GM20431 (cell line): ENCODE results near the gene PDCL3.

Source experiments
- in situ Hi-C: fragments of 300-500 bp; cut with MseI, MboI; formaldehyde crosslinking; loops from one replicate; pipeline ENCODE4 v1.15.0; 2020; ENCODE audit warnings: low sequenced_read_pairs; ENCODE audit not compliant: unreplicated experiment

PDCL3 gene

GRCh38 chr2:100562613-100563406 lies at the start of gene PDCL3:
Gene PDCL3, plus strand, starts transcription at chr2:100562993. Its CDS starts 75 bp downstream, at chr2:100563068.
- in situ Hi-C loops: no loop called here

GRCh38 chr2:100513650-100514049 lies 49.1 kb upstream of the PDCL3 start:
- in situ Hi-C loops: no loop called here

- in situ Hi-C loops: no loop called here
Measured at GRCh38 chr2:100517556-100517955, 45.2 kb upstream of the PDCL3 start.

- in situ Hi-C loops: no loop called here
Measured at GRCh38 chr2:100518801-100519200, 44.0 kb upstream of the PDCL3 start.

- in situ Hi-C loops: no loop called here
Measured at GRCh38 chr2:100520224-100520623, 42.6 kb upstream of the PDCL3 start.

DNA sequence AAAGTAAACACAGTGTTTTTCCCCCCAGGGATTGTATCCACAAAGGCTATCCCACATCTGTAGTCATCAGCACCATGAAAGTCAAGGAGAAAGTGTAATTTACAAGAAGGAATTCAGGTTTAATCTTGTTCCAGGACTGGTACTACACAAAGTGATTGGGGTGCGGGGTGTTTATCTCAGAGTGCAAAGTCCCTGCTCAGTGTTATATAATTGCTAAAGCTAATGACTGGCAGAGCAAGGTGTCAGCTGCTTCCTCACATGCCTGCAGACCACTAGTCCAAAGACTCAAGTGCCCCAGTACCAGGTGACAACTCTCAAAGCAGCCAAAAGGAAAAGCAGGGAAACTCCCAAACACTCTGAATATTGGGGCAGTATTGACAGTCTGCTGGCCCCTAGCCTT lies 40.4 kb upstream of the PDCL3 start:
- in situ Hi-C loops: no loop called here

GRCh38 chr2:100524331-100524730 lies 38.5 kb upstream of the PDCL3 start:
- in situ Hi-C loops: no loop called here

DNA sequence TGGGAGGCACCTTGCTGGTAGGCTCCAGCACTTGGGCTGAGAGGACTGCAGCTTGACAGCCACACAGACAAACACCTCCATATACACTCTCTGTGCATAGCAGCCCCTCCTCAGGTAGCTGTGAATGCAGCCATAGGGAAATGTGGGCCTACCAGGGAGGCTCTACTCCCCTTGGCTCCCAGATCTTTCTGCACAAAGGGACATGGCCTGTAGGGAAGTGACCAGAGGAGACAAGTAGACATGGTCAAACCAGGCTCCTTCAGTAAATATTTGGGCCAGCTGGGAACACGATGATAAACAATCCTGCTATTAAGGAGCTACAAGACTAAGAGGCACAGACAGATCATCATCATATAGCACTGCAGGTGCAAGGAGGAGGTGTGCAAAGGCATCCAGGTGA lies 35.9 kb upstream of the PDCL3 start:
- in situ Hi-C loops: no loop called here

- in situ Hi-C loops: no loop called here
Measured at GRCh38 chr2:100527440-100528015, 35.3 kb upstream of the PDCL3 start.

GRCh38 chr2:100529176-100529575 lies 33.6 kb upstream of the PDCL3 start:
- in situ Hi-C loops: no loop called here

GRCh38 chr2:100529900-100530299 lies 32.9 kb upstream of the PDCL3 start:
- in situ Hi-C loops: no loop called here

DNA sequence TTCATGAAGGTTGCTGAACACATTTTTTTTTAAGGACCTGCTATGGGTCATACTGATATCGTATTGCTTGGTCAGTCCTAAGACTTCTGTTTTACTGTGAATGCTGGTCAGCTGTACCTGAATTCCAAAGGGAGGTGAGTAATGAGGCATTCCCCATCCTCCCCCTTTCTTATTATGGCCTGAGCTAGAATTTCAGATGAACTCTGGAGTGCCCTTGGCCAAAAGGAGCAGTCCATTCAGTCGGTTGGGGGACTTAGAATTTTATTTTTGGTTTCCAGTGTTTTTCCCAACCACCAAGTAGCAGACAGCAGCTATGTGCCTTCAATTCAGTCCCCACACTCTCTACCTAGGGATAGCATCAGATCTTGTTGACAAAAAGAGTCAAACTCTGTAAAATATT lies 26.9 kb upstream of the PDCL3 start:
- in situ Hi-C loops: no loop called here

DNA sequence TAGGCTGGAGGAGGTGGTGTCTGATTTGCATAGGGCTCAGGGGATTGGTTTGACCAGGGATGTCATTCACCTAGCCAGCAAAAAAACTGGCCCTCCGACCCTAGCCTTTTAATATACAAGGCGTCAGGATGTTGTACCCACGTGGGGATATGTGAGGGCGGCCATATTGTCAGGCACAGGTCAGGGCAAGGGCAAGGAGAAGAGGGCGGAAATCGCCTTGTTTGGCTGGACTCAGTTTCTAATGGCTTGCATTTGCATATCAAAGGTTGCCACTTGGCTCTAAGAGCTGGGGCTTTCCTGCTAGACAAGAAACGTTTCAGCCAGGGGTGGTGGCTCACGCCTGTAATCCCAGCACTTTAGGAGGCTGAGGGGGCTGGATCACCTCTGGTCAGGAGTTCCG lies 24.9 kb upstream of the PDCL3 start:
- in situ Hi-C loops: no loop called here

GRCh38 chr2:100539221-100539620 lies 23.6 kb upstream of the PDCL3 start:
- in situ Hi-C loops: no loop called here

DNA sequence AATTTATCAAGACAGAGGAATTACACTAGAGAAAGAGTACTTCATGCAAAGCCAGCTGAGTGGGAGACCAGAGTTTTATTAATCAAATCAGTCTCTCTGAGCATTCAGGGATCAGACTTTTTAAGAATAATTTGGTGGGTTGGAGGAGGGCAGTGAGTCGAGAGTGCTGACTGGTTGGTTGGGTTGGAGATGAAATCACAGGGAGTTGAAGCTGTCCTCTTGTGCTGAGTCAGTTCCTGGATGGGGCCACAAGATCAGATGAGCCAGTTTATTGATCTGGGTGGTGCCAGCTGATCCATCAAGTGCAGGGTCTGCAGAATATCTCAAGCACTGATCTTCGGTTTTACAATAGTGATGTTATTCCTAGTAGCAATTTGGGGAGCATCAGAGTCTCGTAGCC lies 21.4 kb upstream of the PDCL3 start:
- in situ Hi-C loops: no loop called here

- in situ Hi-C loops: no loop called here
Measured at GRCh38 chr2:100542418-100542817, 20.4 kb upstream of the PDCL3 start.

DNA sequence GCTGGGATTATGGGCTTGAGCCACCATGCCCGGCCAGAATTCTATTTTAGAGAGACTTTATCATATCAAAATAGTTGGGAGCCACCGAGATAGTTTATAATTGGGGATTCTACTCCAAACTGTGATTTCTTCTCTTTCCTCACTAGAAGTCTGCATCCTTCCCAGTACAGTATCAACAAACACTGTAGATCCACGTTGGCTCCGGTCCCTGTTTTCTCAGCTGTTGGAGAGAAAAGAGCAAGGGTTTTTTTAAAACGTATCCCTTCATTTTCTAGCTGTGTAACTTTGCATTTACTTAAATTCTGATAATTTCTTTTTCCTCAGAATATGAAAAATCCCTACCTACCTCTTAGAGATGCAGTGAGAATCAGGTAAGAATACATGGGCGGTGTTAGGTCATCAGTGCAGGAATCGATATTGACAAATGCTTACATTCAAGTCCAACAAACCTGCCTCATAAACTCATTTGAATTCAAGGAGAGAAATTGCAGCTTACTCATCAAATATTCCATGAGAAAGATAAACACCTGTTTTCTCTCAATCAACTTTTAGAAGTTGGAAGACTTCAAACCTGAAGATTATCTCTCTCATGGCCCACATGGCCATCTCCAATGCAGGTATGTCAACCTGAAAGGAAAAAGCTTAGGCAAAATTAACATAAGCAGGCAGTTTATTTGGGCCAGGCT lies 17.7 kb upstream of the PDCL3 start:
- in situ Hi-C loops: no loop called here

GRCh38 chr2:100546469-100546868 lies 16.3 kb upstream of the PDCL3 start:
- in situ Hi-C loops: no loop called here

DNA sequence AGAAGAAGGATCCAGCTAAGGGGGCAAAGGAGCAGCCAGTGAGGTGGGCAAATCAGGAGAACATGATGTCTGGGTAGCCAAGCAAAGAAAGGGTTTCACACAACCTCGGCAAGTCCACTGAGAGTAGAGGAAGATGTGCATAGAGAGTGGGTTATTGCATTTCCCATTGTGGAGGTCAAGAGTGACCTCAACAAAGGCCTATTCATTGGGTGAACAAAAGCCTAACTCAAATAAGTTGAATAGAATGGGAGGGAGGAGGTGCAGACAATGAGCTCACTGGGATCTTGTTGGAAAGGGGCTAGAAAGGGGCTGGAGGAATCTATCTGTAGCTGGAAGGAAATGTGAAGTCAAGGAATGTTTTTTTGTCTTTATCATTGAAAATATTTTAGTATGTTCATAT lies 14.0 kb upstream of the PDCL3 start:
- in situ Hi-C loops: no loop called here

DNA sequence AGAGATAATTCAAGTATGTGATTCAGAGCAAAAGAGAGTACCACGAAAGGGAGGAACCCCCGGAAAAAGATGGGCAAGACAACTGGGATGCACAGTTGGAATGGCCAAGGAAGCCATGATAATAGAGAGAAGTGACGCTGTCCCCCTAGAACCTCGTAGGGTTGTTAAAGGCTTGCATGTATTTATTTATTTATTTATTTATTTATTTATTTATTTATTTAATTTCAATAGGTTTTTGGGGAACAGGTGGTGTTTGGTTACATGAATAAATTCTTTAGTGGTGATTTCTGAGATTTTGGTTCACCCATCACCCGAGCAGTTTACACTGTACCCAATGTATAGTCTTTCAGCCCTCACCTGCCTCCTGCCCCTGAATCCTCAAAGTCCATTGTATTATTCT lies 11.5 kb upstream of the PDCL3 start:
- in situ Hi-C loops: no loop called here

DNA sequence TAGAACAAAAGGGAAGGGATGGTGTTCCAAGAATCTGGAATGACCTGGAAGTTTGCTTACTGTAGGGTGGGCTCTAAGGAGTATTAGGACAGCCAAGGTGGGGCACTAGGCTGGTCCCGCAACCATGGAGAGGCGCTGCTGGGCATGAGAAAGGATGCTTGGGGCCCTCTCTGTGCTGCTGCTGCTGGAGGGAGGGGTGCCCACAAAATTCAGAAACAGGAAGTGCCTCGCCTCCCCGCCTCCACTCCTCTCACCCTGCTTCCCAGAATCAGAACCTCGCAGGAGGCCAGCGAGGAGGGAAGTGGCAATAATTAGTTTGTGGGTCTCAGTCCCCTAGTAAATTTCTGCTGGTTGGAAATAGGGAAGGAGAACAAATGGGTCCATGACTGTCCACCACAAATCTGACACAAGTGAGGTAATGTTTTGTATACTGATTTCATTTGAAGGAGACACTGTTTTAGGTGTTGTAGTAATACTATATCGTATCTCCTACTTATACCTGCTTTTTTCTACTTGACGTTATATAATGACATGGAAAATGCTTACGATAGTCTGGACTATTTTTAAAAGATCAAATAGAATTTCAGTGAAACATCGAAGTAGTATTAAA lies 7.9 kb upstream of the PDCL3 start:
- in situ Hi-C loops: no loop called here
